M059J (cell line): Measurements from ENCODE around the gene MAVS. TPM values are rescaled to one million over a fixed set of nuclear protein-coding genes. Genes with fewer than 3 reads are reported as not detected.
"Not testable (repeated sequence)": the region's sequence is repeated elsewhere in the genome, so short reads cannot be mapped to it uniquely, and the experiment has no call there.

Source experiments
- DNase-seq: peaks from one replicate; pipeline ENCODE4 v3.0.0-alpha.2; 2012; ENCODE audit warnings: low read depth
- total RNA-seq: library from RNA; depleted of rRNA; stranded (reverse); fragments of >200 nt; shearing (Covaris generic); gene quantifications from 2 replicates; pipeline ENCODE4 v1.2.3, GENCODE V29; 2014

Gene MAVS
- total RNA-seq, 1 experiment from 2014 or later = 39.5 TPM

DNA sequence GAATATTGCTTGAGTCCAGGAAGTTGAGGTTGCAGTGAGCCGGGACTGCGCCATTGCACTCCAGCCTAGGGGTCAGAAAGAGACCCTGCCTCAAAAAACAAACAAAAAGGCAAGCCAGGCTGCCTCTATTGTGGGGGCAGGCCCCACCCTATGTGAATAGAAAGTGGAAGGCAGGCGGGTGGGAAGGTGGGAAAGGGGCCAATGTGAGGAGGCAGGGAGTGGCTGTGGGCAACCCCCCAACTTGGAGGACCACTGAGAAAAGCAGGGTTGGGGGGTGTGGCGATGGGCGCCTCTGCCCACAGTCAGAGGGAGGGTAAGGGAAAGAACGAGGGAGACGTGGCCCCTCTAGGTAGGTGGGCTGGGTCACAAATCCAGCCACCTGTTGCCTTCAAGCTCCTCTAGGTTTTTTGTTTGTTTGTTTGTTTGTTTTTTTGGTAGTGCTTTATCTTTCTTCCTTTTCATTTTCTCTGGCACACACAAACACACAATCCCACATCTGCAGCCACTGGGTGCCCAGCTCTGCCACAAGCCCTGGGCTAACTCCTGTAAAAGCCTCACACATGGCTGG, 31.6 kb upstream of the MAVS start:
- DNase-seq = no peak

- DNase-seq = no peak
These were observed 30.8 kb upstream of the MAVS start for GRCh38 chr20:3815703-3816315.

DNA sequence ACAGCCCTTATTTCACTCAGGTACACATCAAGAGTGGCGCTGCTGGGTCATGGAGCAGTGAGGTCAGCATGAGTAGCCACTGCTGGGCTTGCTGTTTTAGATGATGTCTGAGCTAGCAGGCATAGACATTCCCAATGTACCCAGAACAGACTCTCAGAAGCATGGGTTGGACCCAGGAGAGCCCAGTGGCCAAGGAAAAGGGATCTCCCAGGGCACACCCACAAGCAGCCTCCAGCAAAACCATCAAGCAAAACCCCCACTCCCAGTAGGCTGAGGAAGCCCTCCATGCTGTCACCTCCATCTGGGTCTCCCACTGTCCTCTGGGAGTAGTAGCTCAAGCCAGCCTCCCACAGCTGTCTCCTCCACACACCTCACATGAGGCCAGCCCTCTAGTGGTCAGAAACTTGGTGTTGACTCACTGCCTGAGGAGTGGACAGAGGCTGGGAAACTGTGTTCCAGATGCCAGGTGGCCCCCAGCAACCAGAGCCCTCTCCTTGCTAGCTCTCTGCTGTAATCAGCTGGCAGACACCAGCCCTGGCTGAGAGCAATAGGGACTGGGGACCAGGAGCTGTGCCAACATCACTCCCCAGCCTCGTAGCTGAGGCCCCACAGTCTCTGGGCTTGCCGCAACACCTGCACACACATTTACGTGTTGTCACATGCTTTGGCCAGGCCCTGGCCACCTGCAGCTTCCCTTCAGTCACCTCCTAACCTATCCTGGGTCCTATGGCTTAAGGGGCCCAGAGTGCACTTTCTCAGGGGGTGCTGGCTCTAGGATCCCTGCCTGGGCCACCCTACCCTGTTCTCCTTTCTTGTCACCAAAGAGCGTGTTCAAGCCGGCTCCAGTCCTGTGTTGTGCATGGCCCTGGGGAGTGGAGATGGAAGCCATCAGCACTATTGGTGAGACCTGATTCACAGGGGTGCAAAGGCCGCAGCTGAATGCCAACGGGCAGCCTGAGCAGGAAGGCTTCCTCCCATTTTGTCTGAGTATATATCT, 28.2 kb upstream of the MAVS start:
- peak; percentile 94 for DNase-seq

DNA sequence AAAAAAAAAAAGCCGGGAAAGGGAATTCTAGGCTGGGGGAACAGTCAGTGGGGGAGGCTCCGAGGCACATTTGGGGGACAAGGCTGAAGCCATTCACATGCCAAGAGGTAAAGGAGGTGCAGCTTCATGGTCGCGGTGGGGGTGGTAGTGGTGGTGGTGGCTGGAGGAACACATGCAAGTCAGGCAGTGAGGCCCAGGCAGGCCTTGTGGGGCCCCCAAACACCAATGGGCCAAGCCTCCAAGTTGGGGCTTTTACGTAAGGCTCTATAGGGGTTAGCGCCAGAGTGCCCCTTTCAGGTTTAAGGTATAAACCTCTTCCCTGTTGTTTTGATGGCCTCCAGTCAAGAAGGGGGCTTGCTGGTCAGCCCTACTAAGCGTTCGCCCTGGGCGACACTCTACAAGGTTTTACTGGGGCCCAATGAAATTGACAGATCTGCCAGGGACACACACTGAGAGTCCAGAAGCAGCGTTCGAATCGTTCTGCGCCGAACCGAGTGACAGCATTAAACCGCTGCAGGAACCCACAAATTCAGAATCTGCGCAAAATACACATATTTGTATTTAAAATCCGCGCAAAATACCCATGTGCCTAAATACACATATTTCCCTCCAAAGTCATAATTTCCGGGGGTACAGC, 27.1 kb upstream of the MAVS start:
- no peak for DNase-seq

DNA sequence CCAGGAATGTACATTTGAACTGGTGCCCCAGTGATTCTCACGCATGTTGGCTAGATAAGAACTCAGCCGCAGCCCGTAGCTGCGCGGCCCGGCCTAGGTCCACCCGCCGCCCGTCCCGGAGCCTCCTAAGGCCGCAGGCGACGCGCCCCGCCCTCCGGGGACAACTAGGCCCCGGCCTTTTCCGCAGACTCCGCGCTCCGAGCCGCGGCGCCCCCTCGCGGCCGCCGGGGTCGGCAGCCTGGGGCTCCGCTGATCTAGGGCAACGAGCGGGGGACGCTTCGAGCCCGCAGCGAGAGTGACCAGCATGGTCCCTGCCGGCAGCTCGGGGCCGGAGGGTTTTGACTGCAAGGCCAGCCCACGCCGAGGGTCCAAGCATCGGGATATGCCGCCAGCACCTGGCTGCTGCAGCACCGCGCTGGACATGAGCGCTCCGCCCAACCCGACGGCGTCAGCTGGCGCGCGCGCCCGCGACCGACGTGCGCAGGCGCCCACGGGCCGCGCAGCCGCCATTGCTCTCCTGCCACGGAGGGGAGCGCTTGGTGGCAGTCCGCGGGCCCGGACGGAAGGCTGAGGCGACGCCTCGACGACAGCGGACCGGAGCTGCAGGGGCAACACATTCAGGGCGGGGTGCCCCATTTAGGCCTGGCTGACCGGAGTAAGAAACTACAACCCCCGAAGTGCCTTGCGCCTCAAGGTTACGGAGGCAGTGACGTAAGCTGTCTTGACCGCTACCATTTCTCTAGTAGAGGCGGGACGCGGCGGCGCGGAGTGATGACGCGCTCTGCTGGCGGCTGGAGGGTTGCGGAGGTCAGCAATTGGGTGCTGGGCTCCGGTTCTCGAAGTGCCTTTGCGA, 26.4 kb upstream of the MAVS start, which contains the start of gene AP5S1:
Gene AP5S1, plus strand, starts transcription at position 500 of the 853 bp plus-strand sequence. CDS start 1,571 bp downstream, outside the sequence.
- peak; percentile 98 for DNase-seq

DNA sequence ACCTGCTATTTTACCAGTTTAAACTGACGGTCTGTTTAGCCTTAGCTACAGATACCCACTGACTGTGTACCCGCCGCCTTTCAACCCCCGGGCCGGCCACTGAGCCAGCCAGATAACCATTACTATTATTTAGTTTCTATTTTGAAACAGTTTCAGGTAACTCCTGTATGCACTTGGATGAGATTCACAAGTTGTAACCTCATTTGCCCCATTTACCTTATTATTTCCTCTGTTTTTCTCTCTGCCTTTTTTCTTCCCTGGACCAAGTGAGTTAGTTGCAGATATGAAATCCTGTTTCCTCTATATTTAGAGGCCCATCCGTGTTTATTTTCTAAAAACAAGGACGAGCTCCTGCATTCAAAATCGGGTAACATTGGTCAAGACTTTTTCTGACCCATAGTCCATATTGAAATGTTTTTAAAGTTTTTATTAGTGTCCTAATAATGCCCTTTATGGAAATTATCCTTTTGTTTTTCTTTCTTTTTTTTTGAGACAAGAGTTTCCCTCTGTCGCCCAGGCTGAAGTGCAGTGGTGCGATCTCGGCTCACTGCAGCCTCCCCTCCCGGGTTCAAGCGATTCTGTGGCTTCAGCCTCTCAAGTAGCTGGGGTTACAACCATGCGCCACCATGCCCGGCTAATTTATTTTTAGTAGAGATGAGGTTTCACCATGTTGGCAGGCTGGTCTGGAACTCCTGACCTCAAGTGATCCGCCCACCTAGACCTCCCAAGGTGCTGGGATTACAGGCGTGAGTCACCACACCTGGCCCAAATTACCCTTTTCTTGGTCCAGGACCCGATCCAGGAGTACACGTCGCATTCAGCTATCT, 25.5 kb upstream of the MAVS start:
- peak; percentile 49 for DNase-seq

GRCh38 chr20:3821996-3822395, 24.6 kb upstream of the MAVS start:
- DNase-seq = no peak

DNA sequence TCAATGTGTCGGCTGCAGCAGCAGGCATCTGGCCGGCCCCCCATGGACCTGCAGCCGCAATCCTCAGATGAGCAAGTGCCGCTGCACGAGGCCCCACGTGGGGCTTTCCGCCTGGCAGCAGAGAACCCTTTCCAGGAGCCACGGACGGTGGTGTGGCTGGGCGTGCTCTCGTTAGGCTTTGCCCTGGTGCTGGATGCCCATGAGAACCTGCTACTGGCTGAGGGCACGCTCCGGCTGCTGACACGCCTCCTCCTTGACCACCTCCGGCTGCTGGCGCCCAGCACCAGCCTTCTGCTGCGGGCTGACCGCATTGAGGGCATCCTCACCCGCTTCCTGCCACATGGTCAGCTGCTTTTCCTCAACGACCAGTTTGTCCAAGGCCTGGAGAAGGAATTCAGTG, 22.8 kb upstream of the MAVS start:
- DNase-seq = no peak

GRCh38 chr20:3825526-3825925, 21.1 kb upstream of the MAVS start:
- no peak for DNase-seq

DNA sequence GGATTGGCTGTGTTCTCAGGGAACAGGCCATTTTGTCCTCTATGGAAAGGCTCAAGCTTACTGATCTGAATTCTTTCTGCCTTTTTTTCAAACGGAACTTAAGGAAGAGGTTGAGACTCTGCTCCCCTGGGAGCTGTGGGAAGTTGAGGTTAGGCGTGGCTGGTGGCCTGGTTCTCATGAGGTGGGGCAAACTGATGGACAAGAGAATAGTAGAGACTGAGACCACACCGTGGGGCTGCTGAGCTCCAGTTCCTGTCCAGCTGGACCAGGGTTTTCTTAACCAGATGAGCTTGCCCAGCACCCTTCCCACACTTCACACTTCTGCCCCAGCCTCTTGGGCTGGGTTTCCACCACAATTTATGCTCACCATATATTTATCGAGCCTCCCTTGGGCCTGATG, 20.2 kb upstream of the MAVS start:
- DNase-seq = no peak

DNA sequence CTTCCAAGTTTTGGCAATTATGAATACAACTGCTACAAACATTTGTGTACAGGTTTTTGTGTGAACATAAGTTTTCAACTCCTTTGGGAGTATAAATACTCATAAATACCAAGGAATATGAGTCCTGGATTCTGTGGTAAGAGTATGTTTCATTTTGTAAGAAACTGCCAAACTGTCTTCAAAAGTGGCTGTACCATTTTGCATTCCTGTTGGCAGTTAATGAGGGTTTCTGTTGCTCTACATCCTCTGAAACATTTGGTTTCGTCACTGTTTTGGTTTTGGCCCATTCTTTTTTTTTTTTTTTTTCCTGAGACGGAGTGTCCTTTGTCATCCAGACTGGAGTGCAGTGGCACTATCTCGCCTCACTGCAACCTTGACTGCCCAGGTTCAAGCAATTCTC, 17.8 kb upstream of the MAVS start:
- DNase-seq = no peak

DNA sequence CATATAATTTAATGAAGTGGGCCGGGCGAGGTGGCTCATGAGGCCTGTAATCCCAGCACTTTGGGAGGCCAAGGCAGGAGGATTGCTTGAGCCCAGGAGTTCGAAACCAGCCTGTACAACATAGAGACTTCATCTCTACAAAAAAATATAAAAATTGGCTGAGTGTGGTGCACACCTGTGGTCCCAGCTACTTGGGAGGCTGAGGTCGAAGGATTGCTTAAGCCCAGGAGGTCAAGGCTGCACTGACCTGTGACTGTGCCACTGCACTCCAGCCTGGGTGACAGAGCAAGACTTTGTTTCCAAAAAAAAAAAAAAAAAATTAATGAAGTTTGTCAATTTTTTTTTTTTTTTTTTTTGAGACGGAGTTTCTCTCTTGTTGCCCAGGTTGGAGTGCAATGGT, 16.7 kb upstream of the MAVS start:
- not testable (repeated sequence) for DNase-seq

DNA sequence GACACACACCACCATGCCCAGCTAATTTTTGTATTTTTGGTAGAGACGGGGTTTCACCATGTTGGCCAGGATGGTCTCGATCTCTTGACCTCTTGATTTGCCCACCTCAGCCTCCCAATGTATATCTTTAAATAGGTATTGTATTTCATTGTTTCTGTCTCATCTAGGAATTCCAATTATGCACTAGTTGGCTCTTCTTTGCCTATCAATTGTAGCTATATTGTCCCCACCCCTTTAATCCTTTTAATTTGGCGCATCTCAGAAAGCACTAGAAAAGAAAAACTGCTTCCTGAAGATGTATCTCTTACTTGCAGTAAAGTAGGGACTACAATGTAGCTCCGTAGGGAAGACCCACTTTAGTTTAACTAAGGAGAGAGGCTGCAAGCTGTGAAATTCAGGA, 10.5 kb upstream of the MAVS start:
- DNase-seq = no peak

DNA sequence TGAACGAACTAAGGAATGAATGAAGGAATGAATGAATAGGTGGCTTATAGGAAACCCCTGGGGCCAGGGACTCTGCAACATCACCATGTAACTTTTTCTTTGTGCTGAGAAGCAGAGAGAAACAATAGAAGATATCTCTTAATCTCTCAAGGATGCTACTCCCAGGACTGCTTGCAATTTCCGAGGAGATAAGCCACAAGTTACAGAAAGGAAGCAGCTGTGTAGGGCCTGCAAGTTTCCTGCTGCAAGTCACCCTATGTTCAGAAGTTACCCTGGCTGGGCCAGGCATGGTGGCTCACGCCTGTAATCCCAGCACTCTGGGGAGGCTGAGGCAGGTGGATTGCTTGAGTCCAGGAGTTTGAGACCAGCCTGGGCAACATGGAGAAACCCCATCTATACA, 7.3 kb upstream of the MAVS start:
- DNase-seq = no peak

DNA sequence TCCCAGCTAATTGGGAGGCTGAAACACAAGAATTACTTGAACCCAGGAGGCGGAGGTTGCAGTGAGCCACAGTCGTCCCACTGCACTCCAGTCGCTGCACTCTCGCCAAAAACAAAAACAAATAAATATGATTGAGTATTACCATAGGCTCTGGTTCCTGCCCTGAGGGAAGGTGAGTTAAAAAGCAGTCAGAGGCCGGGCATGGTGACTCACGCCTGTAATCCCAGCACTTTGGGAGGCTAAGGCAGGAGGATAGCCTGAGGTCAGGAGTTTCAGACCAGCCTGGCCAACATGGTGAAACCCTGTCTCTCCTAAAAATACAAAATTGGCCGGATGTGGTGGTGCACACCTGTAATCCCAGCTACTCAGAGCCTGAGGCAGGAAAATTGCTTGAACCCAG, 6.4 kb upstream of the MAVS start:
- DNase-seq = peak; percentile 97

GRCh38 chr20:3842348-3842930, 4.2 kb upstream of the MAVS start:
- DNase-seq = peak; percentile 59

GRCh38 chr20:3843490-3843889, 3.1 kb upstream of the MAVS start:
- peak; percentile 93 for DNase-seq

DNA sequence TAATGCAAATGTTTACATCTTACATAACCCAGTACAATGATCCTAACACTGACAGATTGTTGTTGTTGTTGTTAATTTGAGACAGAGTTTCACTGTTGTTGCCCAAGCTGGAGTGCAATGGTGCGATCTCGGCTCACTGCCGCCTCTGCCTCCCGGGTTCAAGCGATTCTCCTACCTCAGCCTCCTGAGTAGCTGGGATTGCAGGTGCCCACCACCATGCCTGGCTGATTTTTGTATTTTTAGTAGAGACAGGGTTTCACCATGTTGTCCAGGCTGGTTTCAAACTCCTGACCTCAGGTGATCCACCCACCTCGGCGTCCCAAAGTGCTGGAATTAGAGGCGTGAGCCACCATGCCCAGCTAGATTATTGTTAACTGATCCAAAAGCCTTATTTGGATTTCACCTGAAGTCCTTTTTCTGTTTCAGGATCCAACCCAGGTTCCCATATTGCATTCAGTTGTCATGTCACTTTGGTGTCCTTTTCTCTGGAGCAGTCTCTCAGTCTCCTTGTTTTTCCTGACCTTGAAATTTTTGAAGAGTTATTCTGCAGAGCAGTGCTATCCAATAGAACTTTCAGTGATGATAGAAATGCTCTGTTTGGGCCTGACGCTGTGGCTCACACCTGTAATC, 2.5 kb upstream of the MAVS start:
- not testable (repeated sequence) for DNase-seq

DNA sequence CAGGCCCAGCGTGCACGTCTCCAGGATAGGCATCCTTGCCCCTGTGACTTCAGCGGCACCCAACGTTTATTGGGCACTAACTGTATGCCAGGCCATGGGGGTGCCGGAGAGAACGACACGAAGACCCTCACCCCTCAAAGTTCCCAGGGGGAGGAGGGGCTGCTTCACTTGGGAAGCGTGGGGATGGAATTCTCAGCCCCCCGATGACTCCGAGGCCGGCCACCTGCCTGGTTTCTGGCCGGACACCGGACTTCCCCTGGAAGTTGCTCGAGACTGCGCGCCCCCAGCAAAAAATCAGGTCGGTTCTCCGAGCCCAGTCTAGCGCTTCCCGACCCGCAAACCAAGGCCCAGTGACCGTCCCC, 275 bp upstream of the MAVS start:
- DNase-seq = no peak
